NCI-H1694 treated with DMSO at 0.1 percent for 48 hours (cell line): ENCODE measurements around the gene CCT6A.
A peak's percentile ranks its signal among the peaks of the same experiment; 100 is the strongest.
"Not testable (repeated sequence)": the region's sequence is repeated elsewhere in the genome, so short reads cannot be mapped to it uniquely, and the experiment has no call there.

Experiments used
- DNase-seq: peaks from one replicate; lab custom pipeline; 2025; lab: John Stamatoyannopoulos, UW

CCT6A gene, protein sequence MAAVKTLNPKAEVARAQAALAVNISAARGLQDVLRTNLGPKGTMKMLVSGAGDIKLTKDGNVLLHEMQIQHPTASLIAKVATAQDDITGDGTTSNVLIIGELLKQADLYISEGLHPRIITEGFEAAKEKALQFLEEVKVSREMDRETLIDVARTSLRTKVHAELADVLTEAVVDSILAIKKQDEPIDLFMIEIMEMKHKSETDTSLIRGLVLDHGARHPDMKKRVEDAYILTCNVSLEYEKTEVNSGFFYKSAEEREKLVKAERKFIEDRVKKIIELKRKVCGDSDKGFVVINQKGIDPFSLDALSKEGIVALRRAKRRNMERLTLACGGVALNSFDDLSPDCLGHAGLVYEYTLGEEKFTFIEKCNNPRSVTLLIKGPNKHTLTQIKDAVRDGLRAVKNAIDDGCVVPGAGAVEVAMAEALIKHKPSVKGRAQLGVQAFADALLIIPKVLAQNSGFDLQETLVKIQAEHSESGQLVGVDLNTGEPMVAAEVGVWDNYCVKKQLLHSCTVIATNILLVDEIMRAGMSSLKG

GRCh38 chr7:56051339-56052191 is at the start of gene CCT6A, which contains the start of gene PSPH:
Gene CCT6A, plus strand, starts transcription at chr7:56051765. Its CDS starts 84 bp downstream, at chr7:56051849.
Gene PSPH, minus strand, starts transcription at chr7:56051444. Its CDS starts 30,232 bp downstream, at chr7:56021212.
- peak; percentile 98 for DNase-seq

- no peak for DNase-seq
Measured at GRCh38 chr7:56003749-56004148, 47.8 kb upstream of the CCT6A start.

- no peak for DNase-seq
Measured at GRCh38 chr7:56007167-56007652, 44.4 kb upstream of the CCT6A start.

- no peak for DNase-seq
Measured at GRCh38 chr7:56007891-56008290, 43.7 kb upstream of the CCT6A start.

- DNase-seq, result peak; percentile 72
Measured at GRCh38 chr7:56009695-56010094, 41.9 kb upstream of the CCT6A start.

DNA sequence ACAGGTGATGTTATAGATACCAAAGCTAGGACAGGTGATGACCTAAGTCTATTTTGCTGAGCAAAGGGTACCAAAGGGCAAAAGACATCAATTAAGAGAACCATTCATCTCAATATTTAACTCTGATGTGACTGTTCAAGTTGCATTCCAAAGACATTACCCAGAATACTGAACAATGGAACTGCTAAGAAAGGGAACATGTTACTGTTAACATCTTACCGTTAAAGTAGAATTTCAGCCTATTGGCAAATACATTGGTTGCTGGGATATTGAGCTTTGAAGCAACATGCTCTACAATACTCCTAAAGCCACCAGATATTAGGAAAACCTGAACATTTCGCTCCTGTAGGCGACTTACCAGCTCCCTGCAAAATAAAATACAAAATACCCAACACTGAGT is 34.5 kb upstream of the CCT6A start:
- not testable (repeated sequence) for DNase-seq

- no peak for DNase-seq
Measured at GRCh38 chr7:56019501-56019900, 32.1 kb upstream of the CCT6A start.

GRCh38 chr7:56023500-56023899 is 28.1 kb upstream of the CCT6A start:
- DNase-seq, result no peak

DNA sequence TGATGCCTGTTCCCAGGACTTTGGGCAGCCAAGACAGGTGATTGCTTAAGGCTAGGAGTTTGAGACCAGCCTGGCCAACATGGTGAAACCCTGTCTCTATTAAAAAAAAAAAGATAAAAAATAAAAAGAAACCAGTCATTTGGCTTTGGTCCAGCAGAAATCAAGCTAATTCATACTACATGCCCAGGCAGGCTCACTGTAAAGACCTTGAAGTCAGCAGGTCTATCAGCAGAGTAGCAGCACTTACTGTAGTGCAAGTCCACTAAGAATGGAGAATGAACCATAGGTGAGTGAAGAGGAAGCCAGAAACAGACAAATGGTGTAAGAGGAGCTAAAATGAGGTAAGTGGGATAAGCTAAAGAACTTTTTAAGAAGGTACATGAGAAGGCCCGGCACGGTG is 25.0 kb upstream of the CCT6A start:
- no peak for DNase-seq

- DNase-seq, result no peak
Measured at GRCh38 chr7:56028942-56029630, 22.5 kb upstream of the CCT6A start.

GRCh38 chr7:56030340-56030739 is 21.2 kb upstream of the CCT6A start:
- DNase-seq, result no peak

GRCh38 chr7:56031556-56031955 is 20.0 kb upstream of the CCT6A start:
- DNase-seq, result not testable (repeated sequence)

GRCh38 chr7:56032578-56032977 is 19.0 kb upstream of the CCT6A start:
- DNase-seq, result not testable (repeated sequence)

DNA sequence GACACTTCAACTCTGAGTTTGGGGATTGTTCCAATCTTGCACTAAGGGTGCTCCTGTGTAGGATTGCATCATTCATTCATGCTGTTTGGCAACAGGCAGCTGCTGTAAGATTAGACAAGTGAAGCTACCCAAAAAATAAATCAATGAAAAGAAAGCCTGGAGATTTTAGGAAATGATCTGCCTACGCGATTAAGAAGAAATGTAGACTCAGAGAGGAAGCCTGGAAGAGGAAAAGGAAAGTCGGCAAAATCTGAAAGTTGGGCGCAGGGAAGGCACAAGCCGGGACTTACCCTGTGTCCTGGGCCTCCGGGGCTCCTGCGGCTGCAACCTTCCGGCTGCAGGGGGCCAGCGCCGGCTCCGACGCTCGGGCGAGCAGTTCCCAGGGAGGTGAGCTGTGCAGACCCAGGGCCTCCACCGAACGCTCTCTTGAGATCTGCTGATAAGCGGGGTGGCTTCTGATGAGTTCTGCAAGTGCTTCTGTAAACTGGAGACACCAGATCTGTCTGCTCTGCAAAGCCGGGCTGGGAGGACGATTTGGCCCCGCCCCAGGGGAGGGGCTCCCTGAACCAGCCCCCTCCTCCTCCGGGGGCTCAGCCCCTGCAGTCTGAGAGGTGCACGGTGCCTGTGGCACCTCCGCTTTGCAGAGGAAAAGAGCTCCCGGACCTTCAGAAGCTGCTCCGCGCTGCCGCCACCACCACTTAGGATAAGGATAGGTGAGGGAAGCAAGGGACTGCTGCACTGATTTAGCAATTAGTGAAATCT is 17.7 kb upstream of the CCT6A start:
- DNase-seq, result peak; percentile 55

DNA sequence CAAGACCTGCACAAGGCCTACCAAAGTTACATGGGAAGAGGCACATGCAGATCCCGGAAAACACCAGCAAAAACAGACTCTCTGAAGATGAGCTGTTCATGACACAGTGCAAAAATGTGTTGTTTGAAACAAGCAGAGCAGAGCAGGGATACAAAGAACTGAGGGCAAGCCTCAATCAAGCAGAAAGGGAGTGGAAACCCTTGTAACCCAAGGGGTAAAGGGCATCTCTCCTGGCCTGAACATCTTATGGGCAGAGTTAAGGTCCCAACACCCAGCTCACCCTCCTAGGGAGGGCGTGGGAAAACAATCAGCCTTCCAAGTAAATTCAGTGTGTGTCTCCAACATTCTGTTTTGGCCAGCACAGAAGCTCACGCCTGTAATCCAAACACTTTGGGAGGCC is 10.8 kb upstream of the CCT6A start:
- DNase-seq, result no peak

DNA sequence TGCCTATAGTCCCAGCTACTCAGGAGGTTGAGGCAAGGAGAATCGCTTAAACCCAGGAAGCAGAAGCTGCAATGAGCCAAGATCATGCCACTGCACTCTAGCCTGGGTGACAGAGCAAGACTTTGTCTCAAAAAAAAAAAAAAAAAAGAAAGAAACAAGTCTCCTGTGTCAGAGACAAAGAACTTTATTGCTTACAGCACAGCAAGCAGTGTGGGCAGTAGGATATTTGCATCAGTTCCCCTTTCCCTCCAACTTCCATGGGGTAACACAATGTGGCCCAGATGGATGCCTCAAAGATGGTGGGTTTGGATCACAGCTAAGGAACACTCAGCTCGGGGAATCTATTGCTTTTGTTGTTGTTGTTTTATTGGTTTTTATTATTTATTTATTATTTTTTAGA is 5.8 kb upstream of the CCT6A start:
- DNase-seq, result not testable (repeated sequence)

DNA sequence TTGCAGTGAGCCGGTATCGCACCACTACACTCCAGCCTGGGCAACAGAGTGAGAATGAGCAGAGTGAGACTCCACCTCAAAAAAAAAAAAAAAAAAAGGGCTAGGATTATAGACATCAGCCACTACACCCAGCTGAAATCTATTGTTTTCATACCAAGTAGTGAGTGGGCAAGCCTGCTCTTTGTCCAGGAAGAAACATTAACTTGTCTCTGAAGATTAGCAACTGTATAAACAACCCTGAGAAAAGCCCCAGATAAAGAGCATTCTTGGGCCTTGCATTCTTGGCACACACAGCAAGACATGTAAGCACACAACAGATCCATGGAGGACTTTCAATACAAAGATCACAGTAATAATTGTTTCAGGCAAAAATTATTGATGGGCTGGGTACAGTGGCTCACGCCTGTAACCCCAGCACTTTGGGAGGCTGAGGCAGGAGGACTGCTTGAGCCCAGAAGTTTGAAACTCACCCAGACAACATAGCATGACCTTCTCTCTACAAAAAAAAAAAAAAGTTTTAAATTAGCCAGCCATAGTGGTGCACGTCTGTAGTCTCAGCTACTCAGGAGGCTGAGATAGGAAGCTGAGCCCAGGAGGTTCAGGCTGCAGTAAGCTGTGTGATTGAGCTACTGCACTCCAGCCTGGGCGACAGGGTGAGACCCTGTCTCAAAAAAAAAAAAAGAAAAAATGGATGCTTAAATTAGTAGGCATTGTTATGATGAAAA is 4.7 kb upstream of the CCT6A start:
- DNase-seq, result no peak

GRCh38 chr7:56047446-56048116 is 4.0 kb upstream of the CCT6A start:
- DNase-seq, result not testable (repeated sequence)

DNA sequence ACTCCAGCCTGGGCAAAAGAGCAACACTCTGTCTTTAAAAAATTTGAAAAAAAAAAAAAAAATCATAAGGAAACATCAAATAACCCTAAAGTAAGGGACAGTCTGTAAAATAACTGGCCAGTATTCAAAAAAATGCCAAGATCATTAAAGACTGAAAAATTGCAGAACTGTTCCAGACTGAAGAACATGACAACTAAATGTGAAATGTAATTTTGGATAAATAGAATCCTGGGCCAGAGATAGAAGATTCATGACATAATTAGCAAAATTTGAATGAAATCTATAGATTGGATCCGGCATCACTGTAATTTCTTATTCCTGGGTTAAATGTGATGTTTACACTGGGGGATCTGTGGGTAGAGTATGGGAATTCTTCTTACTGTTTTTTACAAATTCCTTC is 3.3 kb upstream of the CCT6A start:
- DNase-seq, result no peak

GRCh38 chr7:56048763-56049162 is 2.8 kb upstream of the CCT6A start:
- not testable (repeated sequence) for DNase-seq
